ENCODE results near the gene COMP. TPM values are rescaled to one million over a fixed set of nuclear protein-coding genes. Genes with fewer than 3 reads are reported as not detected.

The COMP gene
- polyA plus RNA-seq, 1 donor (not counting 4 experiments of a cell fraction or from before 2014, with no cell fraction given): not detected

GRCh38 chr19:18781047-18781600 is 10.0 kb downstream of the COMP start:
- no peak overlapping the region for H3K9ac ChIP-seq (ENCODE audit: control insufficient read depth, extremely low read depth, insufficient read depth, low read length)
- no peak overlapping the region for H3K27ac ChIP-seq (ENCODE audit: control insufficient read depth, insufficient read depth, low read length)
- no peak overlapping the region for H2AFZ ChIP-seq (ENCODE audit: control insufficient read depth, low read length)
- no peaks in the 10 kb centered on the region for H3K36me3 ChIP-seq (ENCODE audit: control insufficient read depth in 2 of 2, extremely low read depth in 1 of 2, insufficient read depth in 2 of 2, low read length in 2 of 2)
- TF ChIP-seq EZH2 (IDR thresholded peaks at IDR 0.05; ENCODE audit: low read length) (no peak), CTCF (optimal IDR thresholded peaks at IDR 0.05 in 1 of 3, IDR thresholded peaks at IDR 0.05 in 1 of 3, conservative IDR thresholded peaks at IDR 0.05 in 1 of 3; ENCODE audit: extremely low read depth in 1 of 3, insufficient read depth in 2 of 3, low read length in 3 of 3) (no peak)
- H3K27me3 ChIP-seq (ENCODE audit: control insufficient read depth, extremely low read depth, insufficient read depth, low read length): peaks cover 26% of the 10 kb centered on the region
- dilution Hi-C loops (cut with MboI; ENCODE audit: extremely low pct_ligation_motif_present, low sequenced_read_pairs): no loop called here
- no peaks in the 10 kb centered on the region for H4K20me1 ChIP-seq (ENCODE audit: control insufficient read depth, extremely low read depth, insufficient read depth, low read length)
- no peak overlapping the region for H3K4me3 ChIP-seq (ENCODE audit: control insufficient read depth in 2 of 3, extremely low read depth in 1 of 3, insufficient read depth in 2 of 3, low read depth in 1 of 3, low read length in 3 of 3)
- H3K9me1 ChIP-seq (ENCODE audit: control insufficient read depth, extremely low read depth, insufficient read depth, low read length): no peaks in the 10 kb centered on the region
- no peaks in the 10 kb centered on the region for H3K79me2 ChIP-seq (ENCODE audit: control insufficient read depth, insufficient read depth, low read length)
- FAIRE-seq (no peak), DNase-seq (ENCODE audit: low read depth, low spot score) (no peak)
- H3K4me1 ChIP-seq (ENCODE audit: control insufficient read depth, extremely low read depth, insufficient read depth, low read length): peaks cover 5% of the 10 kb centered on the region
- H3K9me3 ChIP-seq (ENCODE audit: control insufficient read depth, low read depth, low read length): no peaks in the 10 kb centered on the region
- no peak overlapping the region for H3K4me2 ChIP-seq (ENCODE audit: control insufficient read depth, extremely low read depth, insufficient read depth, low read depth, low read length)

GRCh38 chr19:18780631-18781030 is 10.5 kb downstream of the COMP start:
- no peak for FAIRE-seq
- Histone ChIP-seq H3K4me1 (ENCODE audit: control insufficient read depth, extremely low read depth, insufficient read depth, low read length) (peaks cover 8% of the 10 kb centered on the region), H3K9ac (ENCODE audit: control insufficient read depth, extremely low read depth, insufficient read depth, low read length) (no peak overlapping the region), H3K9me3 (ENCODE audit: control insufficient read depth, low read depth, low read length) (no peaks in the 10 kb centered on the region), H3K79me2 (ENCODE audit: control insufficient read depth, insufficient read depth, low read length) (no peaks in the 10 kb centered on the region), H3K36me3 (ENCODE audit: control insufficient read depth in 2 of 2, extremely low read depth in 1 of 2, insufficient read depth in 2 of 2, low read length in 2 of 2) (no peaks in the 10 kb centered on the region), H3K27me3 (ENCODE audit: control insufficient read depth, extremely low read depth, insufficient read depth, low read length) (peaks cover 23% of the 10 kb centered on the region), H4K20me1 (ENCODE audit: control insufficient read depth, extremely low read depth, insufficient read depth, low read length) (no peaks in the 10 kb centered on the region), H3K27ac (ENCODE audit: control insufficient read depth, insufficient read depth, low read length) (no peak overlapping the region), H3K9me1 (ENCODE audit: control insufficient read depth, extremely low read depth, insufficient read depth, low read length) (no peaks in the 10 kb centered on the region), H2AFZ (ENCODE audit: control insufficient read depth, low read length) (no peak overlapping the region), H3K4me3 (ENCODE audit: control insufficient read depth in 2 of 3, extremely low read depth in 1 of 3, insufficient read depth in 2 of 3, low read depth in 1 of 3, low read length in 3 of 3) (no peak overlapping the region), H3K4me2 (ENCODE audit: control insufficient read depth, extremely low read depth, insufficient read depth, low read depth, low read length) (no peak overlapping the region)
- dilution Hi-C loops (cut with MboI; ENCODE audit: extremely low pct_ligation_motif_present, low sequenced_read_pairs): no loop called here
- TF ChIP-seq CTCF (optimal IDR thresholded peaks at IDR 0.05 in 1 of 3, IDR thresholded peaks at IDR 0.05 in 1 of 3, conservative IDR thresholded peaks at IDR 0.05 in 1 of 3; ENCODE audit: extremely low read depth in 1 of 3, insufficient read depth in 2 of 3, low read length in 3 of 3): peak in 1 of 3 experiments; percentile 20
- TF ChIP-seq EZH2 (IDR thresholded peaks at IDR 0.05; ENCODE audit: low read length): no peak
- DNase-seq (ENCODE audit: low read depth, low spot score): no peak
